Lung (tissue), 12 donors: ENCODE results near the gene TRAM2. TPM values are rescaled to one million over a fixed set of nuclear protein-coding genes. Genes with fewer than 3 reads are reported as not detected.

Source experiments
- ATAC-seq: fragments of 200-7000 bp; cut with Tn5 transposase; one replicate; pipeline ENCODE4 v1.9.1; 2020; ENCODE audit warnings: moderate number of reproducible peaks; ENCODE audit not compliant: insufficient read depth, low FRiP score
- DNase-seq, 3 donors: peaks; one replicate each; pipeline ENCODE4 v3.0.0-alpha.2; 2013 to 2017
- H3K27ac ChIP-seq, 2 donors: one replicate each; pipeline ENCODE4 v1.5.1; 2013; ENCODE audit warnings: mild to moderate bottlenecking in 2 of 2, moderate library complexity in 2 of 2, control low read depth in 1 of 2, inconsistent platforms in 1 of 2, low read depth in 1 of 2, low read length in 1 of 2
- H3K27me3 ChIP-seq, 3 donors: one replicate each; pipeline ENCODE4 v1.5.1; 2013; ENCODE audit warnings: low read length in 2 of 3; ENCODE audit not compliant: control insufficient read depth in 3 of 3, insufficient read depth in 3 of 3
- H3K36me3 ChIP-seq, 4 donors: one replicate each; pipeline ENCODE4 v1.5.1; 2013; ENCODE audit warnings: low read length in 4 of 4, mild to moderate bottlenecking in 1 of 4, moderate library complexity in 1 of 4; ENCODE audit not compliant: control insufficient read depth in 4 of 4, insufficient read depth in 4 of 4
- H3K4me1 ChIP-seq, 5 donors: one replicate each; pipeline ENCODE4 v1.5.1; 2013; ENCODE audit warnings: low read length in 5 of 5, mild to moderate bottlenecking in 2 of 5, moderate library complexity in 1 of 5; ENCODE audit not compliant: control insufficient read depth in 5 of 5, insufficient read depth in 5 of 5
- H3K4me3 ChIP-seq: one replicate; pipeline ENCODE4 v1.5.1; 2013; ENCODE audit warnings: mild to moderate bottlenecking, control low read depth, moderate library complexity
- H3K9ac ChIP-seq, 2 donors: one replicate each; pipeline ENCODE4 v1.5.1; 2013; ENCODE audit warnings: low read length in 2 of 2, control low read depth in 1 of 2; ENCODE audit not compliant: insufficient read depth in 1 of 2
- H3K9me3 ChIP-seq, 4 donors: one replicate each; pipeline ENCODE4 v1.5.1; 2013; ENCODE audit warnings: low read length in 3 of 4, mild to moderate bottlenecking in 1 of 4, moderate library complexity in 1 of 4; ENCODE audit not compliant: control insufficient read depth in 4 of 4, insufficient read depth in 3 of 4
- WGBS, 2 donors: extraction: QIAGEN DNeasy Blood & Tissue Kit; methylation state at CpG; one replicate each; pipeline ENCODE4 v1.1.7; 2013; 5-methylcytosine and 5-hydroxymethylcytosine counted together
- polyA plus RNA-seq, 2 donors: library from polyadenylated mRNA; stranded (reverse); fragments of 200-250 nt; gene quantifications; one replicate each; pipeline ENCODE4 v1.2.1, GENCODE V29; 2013
- total RNA-seq, 2 donors: library from RNA; depleted of rRNA in 1 of 2; stranded (reverse); fragments of >200 nt in 1 of 2; gene quantifications; one replicate each; pipeline ENCODE4 v1.2.1, GENCODE V29; 2014 to 2021
- TF ChIP-seq, protein P1 (sequence below): IDR thresholded peaks from 2 replicates; pipeline ENCODE4 v1.5.1; 2012; ENCODE audit warnings: mild to moderate bottlenecking; ENCODE audit errors: control extremely low read depth, extremely low read depth
- donor health status: control.
- donor health status: control.
- donor health status: Bipolar disorder and iron deficiency.
- donor health status: healthy.
- donor health status: DM: yes; HTN: yes; CAD: no.

Gene TRAM2
- total and polyA plus RNA-seq, 4 donors = 4.4 to 33.4 (median 15.2) TPM

DNA sequence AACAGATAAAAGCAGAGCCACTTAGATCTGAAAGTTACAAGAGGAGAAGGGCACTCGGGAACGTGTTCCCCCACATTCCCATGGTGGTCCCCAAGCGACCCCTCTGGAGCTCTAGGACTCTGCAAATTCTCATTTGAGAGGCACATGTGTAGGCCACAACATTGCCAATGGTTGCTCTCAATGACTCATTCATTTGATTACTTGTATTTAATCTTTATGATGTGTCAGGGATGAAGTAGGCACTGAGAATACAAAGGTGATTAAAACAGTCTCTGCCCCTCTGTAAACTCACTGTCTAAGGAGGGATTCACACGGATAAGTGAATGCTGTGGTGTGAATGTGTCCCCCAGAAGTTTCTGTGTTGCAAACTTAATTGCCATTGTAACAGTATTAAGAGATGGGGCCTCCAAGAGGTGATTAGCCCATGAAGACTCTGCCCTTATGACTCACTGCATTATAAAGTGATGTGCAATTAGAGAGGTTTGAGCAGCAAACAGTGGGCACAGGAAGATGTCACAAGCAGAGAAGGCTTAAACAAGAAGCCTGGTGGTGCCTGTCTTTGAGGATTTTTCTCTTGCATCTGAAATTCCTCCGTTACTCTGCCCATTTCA lies 34.0 kb upstream of the TRAM2 start:
- Histone ChIP-seq H3K4me3 (no peak overlapping the region), H3K36me3 (no peaks in the 10 kb centered on the region), H3K27me3 (no peaks in the 10 kb centered on the region), H3K4me1 (peaks cover 0 to 32% (median 0%) of the 10 kb centered on the region in 5 donors), H3K9ac (no peak overlapping the region), H3K27ac (no peak overlapping the region), H3K9me3 (no peaks in the 10 kb centered on the region)
- TF ChIP-seq, protein P1, sequence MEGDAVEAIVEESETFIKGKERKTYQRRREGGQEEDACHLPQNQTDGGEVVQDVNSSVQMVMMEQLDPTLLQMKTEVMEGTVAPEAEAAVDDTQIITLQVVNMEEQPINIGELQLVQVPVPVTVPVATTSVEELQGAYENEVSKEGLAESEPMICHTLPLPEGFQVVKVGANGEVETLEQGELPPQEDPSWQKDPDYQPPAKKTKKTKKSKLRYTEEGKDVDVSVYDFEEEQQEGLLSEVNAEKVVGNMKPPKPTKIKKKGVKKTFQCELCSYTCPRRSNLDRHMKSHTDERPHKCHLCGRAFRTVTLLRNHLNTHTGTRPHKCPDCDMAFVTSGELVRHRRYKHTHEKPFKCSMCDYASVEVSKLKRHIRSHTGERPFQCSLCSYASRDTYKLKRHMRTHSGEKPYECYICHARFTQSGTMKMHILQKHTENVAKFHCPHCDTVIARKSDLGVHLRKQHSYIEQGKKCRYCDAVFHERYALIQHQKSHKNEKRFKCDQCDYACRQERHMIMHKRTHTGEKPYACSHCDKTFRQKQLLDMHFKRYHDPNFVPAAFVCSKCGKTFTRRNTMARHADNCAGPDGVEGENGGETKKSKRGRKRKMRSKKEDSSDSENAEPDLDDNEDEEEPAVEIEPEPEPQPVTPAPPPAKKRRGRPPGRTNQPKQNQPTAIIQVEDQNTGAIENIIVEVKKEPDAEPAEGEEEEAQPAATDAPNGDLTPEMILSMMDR = no peak
- no peak for ATAC-seq
- WGBS, 2 donors = 77 to 87% methylated on average over 5 of the region's 5 CpGs
- peak in 1 of 3 donors; percentile 37 for DNase-seq

DNA sequence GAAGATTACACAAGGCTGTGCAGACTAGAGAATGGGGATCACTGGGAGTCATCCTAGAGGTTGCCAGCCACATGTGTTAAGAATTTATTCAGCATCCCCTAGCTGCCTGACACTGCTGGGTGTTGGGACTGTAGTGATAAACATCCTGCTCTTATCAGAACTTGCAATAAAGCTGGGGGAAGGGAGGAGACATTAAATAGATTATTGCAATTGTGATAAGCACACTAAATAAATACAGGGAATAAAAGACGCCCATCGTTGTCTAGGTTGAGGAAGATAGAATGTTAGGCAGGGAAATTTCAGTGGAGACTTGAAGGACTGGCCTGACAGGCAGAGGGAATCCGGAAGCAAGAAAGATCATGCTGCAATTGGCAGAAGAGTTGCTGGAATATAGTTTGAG lies 33.2 kb upstream of the TRAM2 start:
- no peak for ATAC-seq
- H3K9ac ChIP-seq = no peak overlapping the region
- no peak overlapping the region for H3K4me3 ChIP-seq
- no peaks in the 10 kb centered on the region for H3K9me3 ChIP-seq
- TF ChIP-seq, protein P1 = no peak
- no peaks in the 10 kb centered on the region for H3K27me3 ChIP-seq
- no peaks in the 10 kb centered on the region for H3K36me3 ChIP-seq
- peaks cover 0 to 32% (median 0%) of the 10 kb centered on the region in 5 donors for H3K4me1 ChIP-seq
- DNase-seq = no peak
- peak overlapping the region in 1 of 2 donors; percentile 69 for H3K27ac ChIP-seq
- WGBS, 2 donors = 55 to 72% methylated on average over 3 of the region's 3 CpGs

DNA sequence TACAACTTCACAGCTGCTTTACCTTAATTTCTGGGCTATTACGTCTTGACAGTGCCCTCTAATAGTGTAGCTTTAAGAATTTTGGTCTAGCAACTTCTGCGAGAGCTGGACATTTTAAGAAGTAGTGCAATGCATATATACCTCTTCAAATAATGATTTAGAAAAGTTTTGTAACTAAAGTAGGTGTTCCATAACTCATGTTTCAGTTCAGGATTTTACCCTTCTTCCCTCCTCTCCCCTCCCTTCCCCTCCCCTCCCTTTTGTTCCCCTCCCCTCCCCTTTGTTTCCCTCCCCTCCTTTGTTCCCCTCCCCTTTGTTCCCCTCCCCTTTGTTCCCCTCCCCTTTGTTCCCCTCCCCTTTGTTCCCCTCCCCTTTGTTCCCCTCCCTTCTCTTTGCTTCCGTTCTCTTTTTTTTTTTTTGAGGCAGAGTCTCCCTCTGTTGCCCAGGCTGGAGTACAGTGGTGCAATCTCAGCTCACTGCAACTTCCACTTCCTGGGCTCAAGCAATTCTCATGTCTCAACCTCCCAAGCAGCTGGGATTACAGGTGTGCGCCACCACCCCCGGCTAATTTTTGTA lies 28.8 kb upstream of the TRAM2 start:
- Histone ChIP-seq H3K27me3 (no peaks in the 10 kb centered on the region), H3K9me3 (no peaks in the 10 kb centered on the region), H3K9ac (no peak overlapping the region), H3K4me1 (peaks cover 0 to 21% (median 3%) of the 10 kb centered on the region in 5 donors), H3K4me3 (no peak overlapping the region), H3K27ac (no peak overlapping the region), H3K36me3 (no peaks in the 10 kb centered on the region)
- DNase-seq (no peak), ATAC-seq (no peak)
- 67 to 85% methylated on average over 5 of the region's 5 CpGs for WGBS, 2 donors
- TF ChIP-seq, protein P1 = no peak
